AG04449 (cell line): Measurements from ENCODE around the gene INPP5D.
A peak's percentile ranks its signal among the peaks of the same experiment; 100 is the strongest.
"Not testable (repeated sequence)": the region's sequence is repeated elsewhere in the genome, so short reads cannot be mapped to it uniquely, and the experiment has no call there.

Experiments used
- CTCF ChIA-PET: fragments of 350-600 bp; formaldehyde crosslinking; extraction: SDS; loops from one replicate; lab custom pipeline; 2021; ENCODE audit warnings: antibody characterized with exemption; lab: Yijun Ruan, JAX
- POLR2A ChIA-PET: fragments of 400-600, 350-600 bp; formaldehyde crosslinking; extraction: SDS; loops from one replicate; lab custom pipeline; 2020; ENCODE audit warnings: antibody characterized with exemption, inconsistent platforms; lab: Yijun Ruan, JAX
- DNase-seq: peaks from one replicate; pipeline ENCODE4 v3.0.0-alpha.2; 2010; ENCODE audit warnings: low read depth, low spot score
- H3K4me3 ChIP-seq: 2 replicates; pipeline ENCODE4 v1.5.1; 2011; ENCODE audit warnings: low read depth, mild to moderate bottlenecking, control low read depth, low read length
- CTCF ChIP-seq: IDR thresholded peaks from one replicate; pipeline ENCODE4 v1.5.1; 2011; ENCODE audit warnings: mild to moderate bottlenecking, moderate library complexity, low read length, control low read depth, inconsistent platforms; ENCODE audit not compliant: insufficient read depth; ENCODE audit errors: missing control alignments

Gene INPP5D

GRCh38 chr2:233051241-233052149 is 8.6 kb upstream of the INPP5D start:
- TF ChIP-seq CTCF: no peak
- H3K4me3 ChIP-seq: no peak overlapping the region
- CTCF ChIA-PET: interaction anchor here (1.7 to 7.4 kb wide), 5 partner anchors 7 to 194 kb away, joined by 4 to 168 read pairs (median 38); partner anchors contain the start of gene NEU2
- POLR2A ChIA-PET: no interaction called here
- DNase-seq: no peak

- H3K4me3 ChIP-seq, POLR2A ChIA-PET, DNase-seq: not testable (repeated sequence)
- CTCF ChIA-PET: interaction anchor here (1.1 to 7.4 kb wide), 14 partner anchors 8 to 209 kb away, joined by 3 to 168 read pairs (median 12); partner anchors contain the start of gene NEU2
Measured at GRCh38 chr2:233052517-233052916, 7.6 kb upstream of the INPP5D start.

GRCh38 chr2:233053928-233054784 is 6.0 kb upstream of the INPP5D start:
- TF ChIP-seq CTCF: peak; percentile 93
- no peak overlapping the region for H3K4me3 ChIP-seq
- DNase-seq: no peak
- ChIA-PET CTCF (interaction anchor here (0.6 to 7.4 kb wide), 61 partner anchors 10 to 1099 kb away, joined by 3 to 168 read pairs (median 4); partner anchors contain the start of genes ATG16L1, KCNJ13 and NEU2), POLR2A (no interaction called here)

GRCh38 chr2:233055362-233055761 is 4.8 kb upstream of the INPP5D start:
- ChIA-PET POLR2A (interaction anchor here (0.6 kb wide), 1 partner anchor 20 kb away, joined by 4 read pairs; no protein-coding TSS in a partner anchor), CTCF (interaction anchor here (0.8 to 7.4 kb wide), 6 partner anchors 9 to 198 kb away, joined by 3 to 168 read pairs (median 6); no protein-coding TSS in a partner anchor)
- H3K4me3 ChIP-seq: no peak overlapping the region
- DNase-seq: no peak
- TF ChIP-seq CTCF: no peak

GRCh38 chr2:233056961-233057605 is 3.1 kb upstream of the INPP5D start:
- H3K4me3 ChIP-seq: no peak overlapping the region
- CTCF ChIA-PET: interaction anchor here (1.1 to 7.4 kb wide), 2 partner anchors 32 to 200 kb away, joined by 4 to 168 read pairs; no protein-coding TSS in a partner anchor
- DNase-seq: no peak

More at GRCh38 chr2:233056961-233057605, 3.1 kb upstream of the INPP5D start:
- POLR2A ChIA-PET: no interaction called here
- no peak for TF ChIP-seq CTCF
